HepG2 (cell line): ENCODE measurements around the gene KIF3C. TPM values are rescaled to one million over a fixed set of nuclear protein-coding genes. Genes with fewer than 3 reads are reported as not detected.

ENCODE experiments used
- ASH2L ChIP-seq: fragments of 300-600, 200-600 bp; sonication (generic); IDR thresholded peaks from 2 replicates; pipeline ENCODE4 v1.7.0; 2017; ENCODE audit warnings: low read depth, mild to moderate bottlenecking, moderate library complexity, mixed read lengths, low read length; ENCODE audit not compliant: insufficient read length
- CEBPZ ChIP-seq: IDR thresholded peaks from 2 replicates; pipeline ENCODE4 v1.6.1; 2012; ENCODE audit warnings: low read length, improper control_type of control experiment
- FOSL2 ChIP-seq: sonication (generic); formaldehyde crosslinking; IDR thresholded peaks from 2 replicates; pipeline ENCODE4 v1.4.0; 2020; ENCODE audit warnings: missing genetic modification reagents
- GMEB1 ChIP-seq: sonication (generic); formaldehyde crosslinking; IDR thresholded peaks from 2 replicates; pipeline ENCODE4 v1.5.1; 2020; ENCODE audit warnings: missing genetic modification reagents, mild to moderate bottlenecking, borderline replicate concordance
- HOXD1 ChIP-seq: sonication (generic); formaldehyde crosslinking; IDR thresholded peaks from 2 replicates; pipeline ENCODE4 v1.5.0; 2020; ENCODE audit warnings: missing genetic modification reagents
- KLF12 ChIP-seq: sonication (generic); formaldehyde crosslinking; IDR thresholded peaks from 2 replicates; pipeline ENCODE4 v1.4.0; 2020; ENCODE audit warnings: missing genetic modification reagents, borderline replicate concordance
- MNT ChIP-seq: fragments of 450-650 bp; IDR thresholded peaks from 2 replicates; pipeline ENCODE4 v1.6.1; 2016
- NFYC ChIP-seq: IDR thresholded peaks from 2 replicates; pipeline ENCODE4 v1.6.1; 2016; ENCODE audit warnings: missing genetic modification reagents, missing compliant biosample characterization
- POLR2A ChIP-seq, 2 experiments: IDR thresholded peaks; 2 replicates each; pipeline ENCODE4 v1.6.1; 2011; ENCODE audit warnings: low read depth in 2 of 2, low read length in 2 of 2, mild to moderate bottlenecking in 1 of 2, moderate library complexity in 1 of 2; ENCODE audit not compliant: insufficient read depth in 1 of 2
- PPARG ChIP-seq: conservative IDR thresholded peaks from 2 replicates; pipeline ENCODE4 v1.6.1; 2016; ENCODE audit warnings: missing biosample characterization, missing genetic modification reagents
- REPIN1 ChIP-seq: sonication (generic); formaldehyde crosslinking; IDR thresholded peaks from 2 replicates; pipeline ENCODE4 v1.8.0; 2022; ENCODE audit warnings: missing genetic modification reagents, low read depth, mild to moderate bottlenecking, borderline replicate concordance
- SCMH1 ChIP-seq: sonication (generic); formaldehyde crosslinking; IDR thresholded peaks from 2 replicates; pipeline ENCODE4 v1.9.0; 2021; ENCODE audit warnings: missing genetic modification reagents, mild to moderate bottlenecking, borderline replicate concordance
- SIN3B ChIP-seq: fragments of 150-350 bp; IDR thresholded peaks from 2 replicates; pipeline ENCODE4 v1.6.1; 2014; ENCODE audit warnings: low read length
- TAF15 ChIP-seq: fragments of 200-400 bp; formaldehyde crosslinking; IDR thresholded peaks from one replicate; pipeline ENCODE4 v1.6.1; 2018; ENCODE audit warnings: mild to moderate bottlenecking, low read depth, low read length; ENCODE audit not compliant: poor library complexity, severe bottlenecking
- TBP ChIP-seq: sonication (generic); formaldehyde crosslinking; IDR thresholded peaks from 2 replicates; pipeline ENCODE4 v1.5.0; 2020; ENCODE audit warnings: missing genetic modification reagents
- THAP11 ChIP-seq: IDR thresholded peaks from 2 replicates; pipeline ENCODE4 v1.6.1; 2016; ENCODE audit warnings: missing biosample characterization, missing genetic modification reagents
- ZNF225 ChIP-seq: sonication (generic); formaldehyde crosslinking; IDR thresholded peaks from 2 replicates; pipeline ENCODE4 v1.4.0; 2020; ENCODE audit warnings: mild to moderate bottlenecking, missing genetic modification reagents
- ZNF263 ChIP-seq: sonication (generic); formaldehyde crosslinking; IDR thresholded peaks from 2 replicates; pipeline ENCODE4 v1.4.0; 2020; ENCODE audit warnings: missing genetic modification reagents
- ZNF564 ChIP-seq: sonication (generic); formaldehyde crosslinking; IDR thresholded peaks from 2 replicates; pipeline ENCODE4 v1.8.1; 2023; ENCODE audit warnings: mild to moderate bottlenecking, missing genetic modification reagents
- ZNF616 ChIP-seq: sonication (generic); formaldehyde crosslinking; IDR thresholded peaks from 2 replicates; pipeline ENCODE4 v1.5.0; 2020; ENCODE audit warnings: low read depth, mild to moderate bottlenecking, missing genetic modification reagents
- ZNF704 ChIP-seq: sonication (generic); formaldehyde crosslinking; IDR thresholded peaks from 2 replicates; pipeline ENCODE4 v1.8.1; 2023; ENCODE audit warnings: mild to moderate bottlenecking, inconsistent platforms, moderate library complexity, missing genetic modification reagents, borderline replicate concordance
- ZNF775 ChIP-seq: sonication (generic); formaldehyde crosslinking; IDR thresholded peaks from 2 replicates; pipeline ENCODE4 v1.4.0; 2020; ENCODE audit warnings: missing genetic modification reagents, mild to moderate bottlenecking, moderate library complexity, borderline replicate concordance
- polyA plus RNA-seq, 8 experiments: library from polyadenylated mRNA; depleted of rRNA in 3 of 8; stranded (reverse) in 7 of 8; unstranded in 1 of 8; fragments of >200 nt; fragmentation: Illumina TruSeq in 4 of 8; extraction: Trizol in 4 of 8; gene quantifications; 2 replicates each; pipeline versions ENCODE4 v1.2.1 to v1.2.3, GENCODE V29; 2011 to 2016; ENCODE audit warnings: low read depth in 4 of 8, missing spikeins in 1 of 8, mixed read lengths in 1 of 8; ENCODE audit not compliant: insufficient read depth in 1 of 8
- total RNA-seq, 5 experiments: library from RNA; depleted of rRNA; stranded (reverse); fragments of >200 nt; fragmentation: Illumina TruSeq; extraction: Trizol; gene quantifications; 2 replicates each; pipeline ENCODE4 v1.2.3, GENCODE V29; 2016; ENCODE audit warnings: low read depth in 1 of 5

Gene KIF3C
- total and polyA plus RNA-seq, 2 of the 13 experiments (the other 11 are each of a cell fraction or from before 2014, with no cell fraction given), result 3.6 to 4.9 TPM

- TF ChIP-seq SIN3B (no peak), THAP11 (CRISPR knock-in tag) (peak; percentile 92), ZNF616 (no peak; the same call in 1 of the 2 replicates), ZNF564 (CRISPR knock-in tag) (no peak), MNT (peak; percentile 61), TAF15 (no peak), ZNF775 (no peak), FOSL2 (peak; percentile 38; the same call in 1 of the 2 replicates), REPIN1 (CRISPR knock-in tag) (peak; percentile 87), GMEB1 (CRISPR knock-in tag) (peak; percentile 94), CEBPZ (no peak), KLF12 (CRISPR knock-in tag) (peak; percentile 70; the same call in 1 of the 2 replicates), POLR2A (IDR thresholded peaks at IDR 0.05; ENCODE audit: insufficient read depth in 1 of 2, low read depth in 2 of 2, low read length in 2 of 2) (peak; percentile 95 to 96), ZNF263 (CRISPR knock-in tag) (no peak), SCMH1 (no peak), HOXD1 (CRISPR knock-in tag) (peak; percentile 84), TBP (no peak), ZNF704 (CRISPR knock-in tag) (no peak), ZNF225 (CRISPR knock-in tag) (no peak; the same call in 1 of the 2 replicates), ASH2L (peak; percentile 75), NFYC (CRISPR knock-in tag) (peak; percentile 27; the same call in 1 of the 2 replicates), PPARG (CRISPR knock-in tag) (peak; percentile 40; the same call in 1 of the 2 replicates)
Measured at GRCh38 chr2:25878361-25879132, 103.8 kb downstream of the KIF3C start, which contains the start of gene ASXL2 (continued).
